Right lobe of liver (tissue), 6 donors: ENCODE measurements around the gene PIK3CB. TPM values are rescaled to one million over a fixed set of nuclear protein-coding genes. Genes with fewer than 3 reads are reported as not detected.
A peak's percentile ranks its signal among the peaks of the same experiment; 100 is the strongest.
"Not testable (repeated sequence)": the region's sequence is repeated elsewhere in the genome, so short reads cannot be mapped to it uniquely, and the experiment has no call there.

Experiments used
- ATAC-seq, 4 donors: fragments of 200-7000 bp; cut with Tn5 transposase; one replicate each; pipeline ENCODE4 v1.9.1; 2020; ENCODE audit warnings: mild to moderate bottlenecking in 4 of 4, moderate library complexity in 4 of 4
- DNase-seq, 3 donors: peaks; one replicate each; pipeline ENCODE4 v3.0.0-alpha.2; 2020
- H3K27ac ChIP-seq, 3 donors: fragments of 200-600 bp; one replicate each; pipeline ENCODE4 v1.8.0; 2022
- H3K27me3 ChIP-seq, 2 donors: fragments of 200-600 bp; one replicate each; pipeline ENCODE4 v1.8.0; 2022
- H3K36me3 ChIP-seq, 4 donors: fragments of 200-600 bp; sonication (generic) in 1 of 4; one replicate each; pipeline versions ENCODE4 v1.5.1 to v1.8.0; 2017 to 2022; ENCODE audit warnings: control low read depth in 1 of 4
- H3K4me1 ChIP-seq, 4 donors: fragments of 200-600 bp; sonication (generic) in 1 of 4; one replicate each; pipeline versions ENCODE4 v1.5.1 to v1.8.0; 2017 to 2022; ENCODE audit warnings: control low read depth in 1 of 4
- H3K4me3 ChIP-seq, 3 donors: fragments of 200-600 bp; one replicate each; pipeline ENCODE4 v1.8.0; 2022
- H3K9me3 ChIP-seq, 4 donors: fragments of 200-600 bp; sonication (generic) in 1 of 4; one replicate each; pipeline versions ENCODE4 v1.5.1 to v1.8.0; 2017 to 2022; ENCODE audit warnings: control low read depth in 1 of 4
- CTCF ChIP-seq, 4 donors: fragments of 200-600 bp in 3 of 4; fragments of 450-650 bp in 1 of 4; IDR thresholded peaks; one replicate each; pipeline versions ENCODE4 v1.5.1 to v1.8.0; 2016 to 2022; ENCODE audit warnings: antibody characterized with exemption in 4 of 4, mild to moderate bottlenecking in 2 of 4
- POLR2A ChIP-seq: fragments of 450-650 bp; IDR thresholded peaks from one replicate; pipeline ENCODE4 v1.6.1; 2017; ENCODE audit warnings: antibody characterized with exemption, mild to moderate bottlenecking
- WGBS: methylation state at CpG from one replicate; pipeline ENCODE4 v1.1.6; 2018; ENCODE audit warnings: low coverage, low lambda C conversion rate; ENCODE audit not compliant: insufficient coverage; ENCODE audit errors: missing lambda C conversion rate; 5-methylcytosine and 5-hydroxymethylcytosine counted together
- intact Hi-C, 2 donors: fragments of 100-400 bp; cut with DNase I; formaldehyde crosslinking; loops; one replicate each; pipeline versions ENCODE4 v1.11.2 to v1.14.1; 2022
- total RNA-seq, 6 experiments: library from RNA; depleted of rRNA in 2 of 6; stranded (reverse); fragments of >200 nt in 2 of 6; fragmentation: NEBNext Ultra II Directional in 3 of 6; extraction: Animal tissue kit (Norgen Biotek cat#: 25700) in 3 of 6; gene quantifications; one replicate each; pipeline versions ENCODE4 v1.1.0 to v1.2.4, GENCODE V29; 2016 to 2023
- donor health status: DM: no; HTN: yes; CAD: no.
- donor health status: DM: no; HTN: no; CAD: no.
- donor health status: DM: no; HTN: no; CAD: no.
- donor health status: DM: no; HTN: yes; CAD: no.
- donor health status: DM: no; HTN: yes; CAD: no.

Gene PIK3CB
- total RNA-seq, 6 experiments from 2014 or later = 12.1 to 20.9 (median 14.6) TPM

GRCh38 chr3:138825336-138825735, 9.4 kb downstream of the PIK3CB start:
- no peaks in the 10 kb centered on the region for H3K27me3 ChIP-seq
- H3K36me3 ChIP-seq = peaks cover 0 to 4% (median 0%) of the 10 kb centered on the region in 4 donors
- H3K4me3 ChIP-seq = no peak overlapping the region
- WGBS = 66% methylated on average over 2 of the region's 2 CpGs
- no peak overlapping the region for H3K27ac ChIP-seq
- TF ChIP-seq POLR2A = no peak
- TF ChIP-seq CTCF (IDR thresholded peaks at IDR 0.05) = no peak
- no peaks in the 10 kb centered on the region for H3K9me3 ChIP-seq
- ATAC-seq = no peak
- DNase-seq = no peak
- intact Hi-C loops = no loop called here
- peaks cover 0 to 7% (median 0%) of the 10 kb centered on the region in 4 donors for H3K4me1 ChIP-seq

- 83% methylated on average over 1 of the region's 1 CpG for WGBS
- no peak overlapping the region for H3K27ac ChIP-seq
- ATAC-seq = no peak
Measured at GRCh38 chr3:138824114-138824506, 10.6 kb downstream of the PIK3CB start.

GRCh38 chr3:138820379-138820778, 14.3 kb downstream of the PIK3CB start:
- H3K36me3 ChIP-seq, H3K27ac ChIP-seq, H3K9me3 ChIP-seq, ATAC-seq, intact Hi-C loops, DNase-seq, H3K4me3 ChIP-seq, H3K27me3 ChIP-seq: not testable (repeated sequence)
- WGBS = 89% methylated on average over 2 of the region's 4 CpGs
- H3K4me1 ChIP-seq = peaks cover 0 to 12% (median 2%) of the 10 kb centered on the region in 4 donors

More at GRCh38 chr3:138824114-138824506, 10.6 kb downstream of the PIK3CB start:
- no peak for DNase-seq
- Histone ChIP-seq H3K36me3 (peaks cover 0 to 4% (median 0%) of the 10 kb centered on the region in 4 donors), H3K4me3 (no peak overlapping the region), H3K27me3 (no peaks in the 10 kb centered on the region), H3K9me3 (no peaks in the 10 kb centered on the region), H3K4me1 (peaks cover 0 to 12% (median 2%) of the 10 kb centered on the region in 4 donors)
- no peak for TF ChIP-seq CTCF (IDR thresholded peaks at IDR 0.05)
- intact Hi-C loops = no loop called here

GRCh38 chr3:138818185-138818860, 16.4 kb downstream of the PIK3CB start:
- no peaks in the 10 kb centered on the region for H3K36me3 ChIP-seq
- ATAC-seq (peak; percentile 13 to 50 (median 28)), DNase-seq (no peak)
- no peak overlapping the region for H3K27ac ChIP-seq
- no peaks in the 10 kb centered on the region for H3K9me3 ChIP-seq
- 83% methylated on average over 1 of the region's 1 CpG for WGBS
- intact Hi-C loops = no loop called here
- TF ChIP-seq CTCF (IDR thresholded peaks at IDR 0.05) = no peak
- no peak for TF ChIP-seq POLR2A
- no peaks in the 10 kb centered on the region for H3K27me3 ChIP-seq
- H3K4me1 ChIP-seq = peaks cover 0 to 6% (median 2%) of the 10 kb centered on the region in 4 donors
- no peak overlapping the region for H3K4me3 ChIP-seq

GRCh38 chr3:138817695-138818094, 17.0 kb downstream of the PIK3CB start:
- Histone ChIP-seq H3K36me3 (no peaks in the 10 kb centered on the region), H3K27ac (no peak overlapping the region), H3K4me1 (peaks cover 0 to 6% (median 2%) of the 10 kb centered on the region in 4 donors), H3K4me3 (no peak overlapping the region), H3K9me3 (no peaks in the 10 kb centered on the region), H3K27me3 (no peaks in the 10 kb centered on the region)
- no peak for TF ChIP-seq CTCF (IDR thresholded peaks at IDR 0.05)
- TF ChIP-seq POLR2A = no peak
- WGBS = no CpG with 5 or more reads among the region's 3 CpGs
- peak in 1 of 4 donors; percentile 7 for ATAC-seq
- intact Hi-C loops = no loop called here
- no peak for DNase-seq
